NCI-H1417 treated with DMSO at 0.1 percent for 48 hours (cell line): ENCODE measurements around the gene ACTR6.
"Not testable (repeated sequence)": the region's sequence is repeated elsewhere in the genome, so short reads cannot be mapped to it uniquely, and the experiment has no call there.

Experiments used
- DNase-seq: peaks from one replicate; lab custom pipeline; 2025; lab: John Stamatoyannopoulos, UW

Gene ACTR6

GRCh38 chr12:100219328-100220109 is 18.9 kb downstream of the ACTR6 start:
- DNase-seq = no peak

DNA sequence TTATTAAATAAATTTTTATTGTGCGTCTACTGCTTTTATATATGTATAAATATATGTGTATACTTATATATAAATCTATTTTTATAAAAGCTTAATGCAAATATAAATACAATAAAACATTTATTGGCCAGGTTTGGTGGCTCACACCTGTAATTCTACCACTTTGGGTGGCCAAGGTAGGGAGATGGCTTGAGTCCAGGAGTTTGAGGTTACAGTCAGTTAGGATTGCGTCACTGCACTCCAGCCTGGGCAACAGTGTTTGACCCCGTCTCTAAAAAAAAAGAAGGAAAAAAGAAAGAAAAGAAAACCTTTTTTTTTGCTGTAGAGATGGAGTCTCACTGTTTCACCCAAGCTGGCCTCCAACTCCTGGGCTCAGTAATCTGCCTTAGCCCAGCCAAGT is 20.9 kb downstream of the ACTR6 start:
- DNase-seq = no peak

- not testable (repeated sequence) for DNase-seq
Measured at GRCh38 chr12:100222173-100222572, 21.6 kb downstream of the ACTR6 start.

- no peak for DNase-seq
Measured at GRCh38 chr12:100225491-100225890, 24.9 kb downstream of the ACTR6 start.

DNA sequence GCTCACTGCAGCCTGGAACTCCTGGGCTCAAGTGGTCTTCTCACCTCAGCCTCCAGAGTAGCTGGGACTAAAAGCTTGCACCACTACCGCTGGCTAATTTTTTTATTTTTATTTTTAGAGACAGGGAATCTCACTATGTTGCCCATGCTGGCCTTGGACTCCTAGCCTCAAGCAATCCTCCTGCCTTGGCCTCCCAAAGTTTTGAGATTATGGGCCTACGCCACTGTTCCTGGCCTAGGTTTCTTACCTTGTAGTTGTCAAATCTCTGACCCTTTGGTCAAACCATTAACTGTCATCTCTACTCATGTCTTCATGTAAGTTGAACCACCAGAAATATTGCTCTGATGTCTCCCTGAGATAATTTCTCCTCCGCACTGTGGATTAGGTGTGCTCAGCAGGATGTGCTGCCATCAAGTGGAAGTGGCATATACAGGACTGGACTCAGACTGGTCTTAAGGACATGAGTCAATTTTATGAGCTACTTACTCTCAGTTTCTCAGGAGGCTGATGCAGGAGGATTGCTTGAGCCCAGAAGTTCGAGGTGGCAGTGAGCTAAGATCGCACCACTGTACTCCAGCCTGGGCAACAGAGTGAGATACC is 28.5 kb downstream of the ACTR6 start:
- no peak for DNase-seq

GRCh38 chr12:100229876-100230275 is 29.3 kb downstream of the ACTR6 start:
- no peak for DNase-seq

GRCh38 chr12:100231873-100232272 is 31.3 kb downstream of the ACTR6 start:
- DNase-seq = not testable (repeated sequence)

GRCh38 chr12:100234166-100234565 is 33.6 kb downstream of the ACTR6 start:
- no peak for DNase-seq

- peak; percentile 35 for DNase-seq
Measured at GRCh38 chr12:100234591-100235304, 34.1 kb downstream of the ACTR6 start.

DNA sequence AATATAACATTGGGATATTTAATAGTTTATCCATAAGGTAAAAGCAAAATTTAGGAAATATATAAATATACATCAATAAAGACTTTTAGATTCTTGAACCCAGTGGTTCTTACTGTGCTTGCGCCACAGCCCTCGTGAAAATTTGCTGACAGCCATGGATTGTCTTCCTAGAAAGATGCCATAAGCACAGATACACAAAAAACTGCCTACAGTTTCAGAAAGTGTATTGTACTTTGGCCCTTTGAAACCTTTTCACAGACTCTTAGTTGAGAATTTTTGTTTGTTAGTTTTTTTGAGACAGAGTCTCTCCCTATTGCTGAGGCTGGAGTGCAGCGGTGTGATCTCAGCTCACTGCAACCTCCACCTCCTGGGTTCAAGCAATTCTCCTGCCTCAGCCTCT is 38.2 kb downstream of the ACTR6 start:
- DNase-seq = no peak

- no peak for DNase-seq
Measured at GRCh38 chr12:100239589-100239988, 39.0 kb downstream of the ACTR6 start.

GRCh38 chr12:100243137-100243536 is 42.5 kb downstream of the ACTR6 start:
- DNase-seq = no peak

- no peak for DNase-seq
Measured at GRCh38 chr12:100247765-100248164, 47.1 kb downstream of the ACTR6 start.

- DNase-seq = no peak
Measured at GRCh38 chr12:100248886-100249285, 48.3 kb downstream of the ACTR6 start.

DNA sequence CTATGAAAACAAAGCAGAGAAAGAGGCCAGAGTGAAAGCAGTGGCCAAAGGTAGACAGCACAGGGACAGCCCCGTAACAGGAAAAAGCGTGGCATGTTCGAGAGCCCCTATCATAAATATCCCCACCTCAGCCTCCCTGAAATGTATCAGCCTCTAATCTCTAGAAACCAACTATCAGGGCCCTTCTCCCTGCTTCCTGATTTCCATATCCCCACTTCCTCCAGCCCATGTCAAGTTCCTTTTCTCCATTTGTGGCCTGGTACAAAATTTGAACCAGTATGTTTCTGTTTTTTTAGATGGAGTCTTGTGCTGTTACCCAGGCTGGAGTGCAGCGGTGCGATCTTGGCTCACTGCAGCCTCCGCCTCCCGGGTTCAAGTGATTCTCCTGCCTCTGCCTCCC is 49.3 kb downstream of the ACTR6 start:
- no peak for DNase-seq

DNA sequence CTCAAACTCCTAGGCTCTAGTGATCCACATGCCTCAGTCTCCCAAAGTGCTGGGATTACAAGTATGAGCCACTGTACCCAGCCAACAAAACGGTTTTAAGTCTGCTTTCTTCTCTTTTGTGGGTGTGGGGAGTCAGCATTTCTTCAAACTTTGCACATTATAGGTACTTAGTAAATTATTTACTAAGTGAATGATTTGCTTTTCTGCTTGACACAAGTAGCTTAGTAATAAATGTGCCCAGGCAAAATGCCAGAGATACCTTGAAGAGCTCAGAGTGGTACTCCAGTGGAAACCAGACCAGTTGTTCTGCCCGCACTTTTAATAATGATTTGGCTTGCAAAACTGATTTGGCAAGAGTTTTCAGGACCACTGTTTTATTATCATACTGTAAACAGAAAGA is 51.3 kb downstream of the ACTR6 start:
- DNase-seq = no peak

GRCh38 chr12:100253437-100253836 is 52.8 kb downstream of the ACTR6 start:
- no peak for DNase-seq

- no peak for DNase-seq
Measured at GRCh38 chr12:100254876-100255275, 54.3 kb downstream of the ACTR6 start.

- no peak for DNase-seq
Measured at GRCh38 chr12:100258127-100258526, 57.5 kb downstream of the ACTR6 start.

DNA sequence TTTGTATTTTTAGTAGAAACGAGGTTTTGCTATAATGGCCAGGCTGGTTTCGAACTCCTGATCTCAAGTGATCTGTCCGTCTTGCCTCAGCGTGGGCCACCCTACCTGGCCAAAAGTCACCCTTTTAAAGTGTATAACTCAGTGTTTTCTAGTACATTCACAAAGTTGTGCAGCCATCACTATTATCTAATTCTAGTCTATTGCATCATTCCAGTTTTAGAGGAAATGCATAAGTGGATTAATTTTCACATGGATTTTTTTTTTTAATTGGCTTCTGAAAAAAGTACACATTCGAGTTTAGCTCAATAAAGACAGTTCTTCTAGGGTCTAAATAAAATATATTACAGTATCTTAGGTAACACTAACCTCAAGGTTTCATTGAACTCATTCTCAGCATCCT is 62.5 kb downstream of the ACTR6 start:
- no peak for DNase-seq

DNA sequence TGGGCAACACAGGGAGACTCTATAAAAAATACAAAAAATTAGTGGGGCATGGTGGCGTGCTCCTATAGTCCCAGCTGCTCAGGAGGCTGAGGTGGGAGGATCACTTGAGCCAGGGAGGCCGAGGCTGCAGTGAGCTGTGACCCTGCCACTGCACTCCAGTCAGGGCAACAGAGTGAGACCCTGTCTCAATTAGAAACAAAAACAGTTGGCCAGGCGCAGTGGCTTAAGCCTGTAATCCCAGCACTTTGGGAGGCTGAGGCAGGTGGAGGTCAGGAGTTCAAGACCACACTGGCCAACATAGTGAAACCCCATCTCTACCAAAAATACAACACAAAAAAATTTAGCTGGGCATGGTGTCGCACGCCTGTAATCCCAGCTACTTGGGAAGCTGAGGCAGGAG is 64.5 kb downstream of the ACTR6 start:
- not testable (repeated sequence) for DNase-seq

GRCh38 chr12:100265732-100266584 is 65.3 kb downstream of the ACTR6 start:
- DNase-seq = no peak

GRCh38 chr12:100266585-100266834 is 65.9 kb downstream of the ACTR6 start:
- DNase-seq = peak; percentile 65
